ENCODE data around the gene GNPTG. TPM values are rescaled to one million over a fixed set of nuclear protein-coding genes. Genes with fewer than 3 reads are reported as not detected.

The GNPTG gene
- polyA plus RNA-seq, 1 experiment, result 113 TPM

- ChIA-PET POLR2A (no interaction called here), CTCF (interaction anchor here (2.3 kb wide), 1 partner anchor 8 kb away, joined by 8 read pairs; no protein-coding TSS in a partner anchor)
- no peak for DNase-seq (ENCODE audit: low read depth)
- peaks cover 23% of the 10 kb centered on the region for H3K36me3 ChIP-seq (ENCODE audit: control insufficient read depth, insufficient read depth, low read length)
- H3K27me3 ChIP-seq (ENCODE audit: control insufficient read depth, insufficient read depth, low read length), result no peaks in the 10 kb centered on the region
- TF ChIP-seq CTCF (IDR thresholded peaks at IDR 0.05; ENCODE audit: insufficient read depth, low read depth, low read length), result no peak
- no peak overlapping the region for H3K4me3 ChIP-seq (ENCODE audit: low read depth, low read length)
Observed at GRCh38 chr16:1371054-1371978, 19.6 kb downstream of the GNPTG start.

- Histone ChIP-seq H3K27me3 (ENCODE audit: control insufficient read depth, insufficient read depth, low read length) (no peaks in the 10 kb centered on the region), H3K4me3 (ENCODE audit: low read depth, low read length) (no peak overlapping the region), H3K36me3 (ENCODE audit: control insufficient read depth, insufficient read depth, low read length) (peaks cover 15% of the 10 kb centered on the region)
- TF ChIP-seq CTCF (IDR thresholded peaks at IDR 0.05; ENCODE audit: insufficient read depth, low read depth, low read length), result no peak
- no peak for DNase-seq (ENCODE audit: low read depth)
- ChIA-PET CTCF (interaction anchor here (2.3 kb wide), 1 partner anchor 9 kb away, joined by 8 read pairs; no protein-coding TSS in a partner anchor), POLR2A (no interaction called here)
Observed at GRCh38 chr16:1372292-1372950, 20.7 kb downstream of the GNPTG start.

- H3K36me3 ChIP-seq (ENCODE audit: control insufficient read depth, insufficient read depth, low read length), result peaks cover 14% of the 10 kb centered on the region
- H3K27me3 ChIP-seq (ENCODE audit: control insufficient read depth, insufficient read depth, low read length), result no peaks in the 10 kb centered on the region
- POLR2A ChIA-PET, result no interaction called here
- no peak for DNase-seq (ENCODE audit: low read depth)
- CTCF ChIA-PET, result no interaction called here
- no peak overlapping the region for H3K4me3 ChIP-seq (ENCODE audit: low read depth, low read length)
- no peak for TF ChIP-seq CTCF (IDR thresholded peaks at IDR 0.05; ENCODE audit: insufficient read depth, low read depth, low read length)
Observed at GRCh38 chr16:1374418-1375297, 22.9 kb downstream of the GNPTG start.

GRCh38 chr16:1375298-1375640 is 23.5 kb downstream of the GNPTG start:
- ChIA-PET CTCF (no interaction called here), POLR2A (no interaction called here)
- TF ChIP-seq CTCF (IDR thresholded peaks at IDR 0.05; ENCODE audit: insufficient read depth, low read depth, low read length), result no peak
- Histone ChIP-seq H3K27me3 (ENCODE audit: control insufficient read depth, insufficient read depth, low read length) (no peaks in the 10 kb centered on the region), H3K36me3 (ENCODE audit: control insufficient read depth, insufficient read depth, low read length) (peaks cover 9% of the 10 kb centered on the region), H3K4me3 (ENCODE audit: low read depth, low read length) (no peak overlapping the region)
- no peak for DNase-seq (ENCODE audit: low read depth)

Measured in BJ (cell line).